ENCODE data around the gene KCTD10. TPM values are rescaled to one million over a fixed set of nuclear protein-coding genes. Genes with fewer than 3 reads are reported as not detected.

KCTD10 gene
- polyA plus RNA-seq, 1 donor (not counting 4 experiments of a cell fraction or from before 2014, with no cell fraction given): 107 TPM

GRCh38 chr12:109503611-109504010 lies 26.5 kb upstream of the KCTD10 start:
- no peak overlapping the region for H3K4me3 ChIP-seq (ENCODE audit: control insufficient read depth in 2 of 3, extremely low read depth in 1 of 3, insufficient read depth in 2 of 3, low read depth in 1 of 3, low read length in 3 of 3)
- no peak for DNase-seq (ENCODE audit: low read depth, low spot score)
- H2AFZ ChIP-seq (ENCODE audit: control insufficient read depth, low read length): no peak overlapping the region
- H3K27me3 ChIP-seq (ENCODE audit: control insufficient read depth, extremely low read depth, insufficient read depth, low read length): no peaks in the 10 kb centered on the region
- H3K4me1 ChIP-seq (ENCODE audit: control insufficient read depth, extremely low read depth, insufficient read depth, low read length): no peaks in the 10 kb centered on the region
- no peak for FAIRE-seq
- no peaks in the 10 kb centered on the region for H3K79me2 ChIP-seq (ENCODE audit: control insufficient read depth, insufficient read depth, low read length)
- no peaks in the 10 kb centered on the region for H3K9me1 ChIP-seq (ENCODE audit: control insufficient read depth, extremely low read depth, insufficient read depth, low read length)
- dilution Hi-C loops (cut with MboI; ENCODE audit: extremely low pct_ligation_motif_present, low sequenced_read_pairs): no loop called here
- no peaks in the 10 kb centered on the region for H4K20me1 ChIP-seq (ENCODE audit: control insufficient read depth, extremely low read depth, insufficient read depth, low read length)
- H3K9me3 ChIP-seq (ENCODE audit: control insufficient read depth, low read depth, low read length): no peaks in the 10 kb centered on the region
- H3K36me3 ChIP-seq (ENCODE audit: control insufficient read depth in 2 of 2, extremely low read depth in 1 of 2, insufficient read depth in 2 of 2, low read length in 2 of 2): peaks cover 32 to 34% of the 10 kb centered on the region in 2 experiments
- no peak overlapping the region for H3K9ac ChIP-seq (ENCODE audit: control insufficient read depth, extremely low read depth, insufficient read depth, low read length)
- TF ChIP-seq, protein P1, sequence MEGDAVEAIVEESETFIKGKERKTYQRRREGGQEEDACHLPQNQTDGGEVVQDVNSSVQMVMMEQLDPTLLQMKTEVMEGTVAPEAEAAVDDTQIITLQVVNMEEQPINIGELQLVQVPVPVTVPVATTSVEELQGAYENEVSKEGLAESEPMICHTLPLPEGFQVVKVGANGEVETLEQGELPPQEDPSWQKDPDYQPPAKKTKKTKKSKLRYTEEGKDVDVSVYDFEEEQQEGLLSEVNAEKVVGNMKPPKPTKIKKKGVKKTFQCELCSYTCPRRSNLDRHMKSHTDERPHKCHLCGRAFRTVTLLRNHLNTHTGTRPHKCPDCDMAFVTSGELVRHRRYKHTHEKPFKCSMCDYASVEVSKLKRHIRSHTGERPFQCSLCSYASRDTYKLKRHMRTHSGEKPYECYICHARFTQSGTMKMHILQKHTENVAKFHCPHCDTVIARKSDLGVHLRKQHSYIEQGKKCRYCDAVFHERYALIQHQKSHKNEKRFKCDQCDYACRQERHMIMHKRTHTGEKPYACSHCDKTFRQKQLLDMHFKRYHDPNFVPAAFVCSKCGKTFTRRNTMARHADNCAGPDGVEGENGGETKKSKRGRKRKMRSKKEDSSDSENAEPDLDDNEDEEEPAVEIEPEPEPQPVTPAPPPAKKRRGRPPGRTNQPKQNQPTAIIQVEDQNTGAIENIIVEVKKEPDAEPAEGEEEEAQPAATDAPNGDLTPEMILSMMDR (optimal IDR thresholded peaks at IDR 0.05 in 1 of 3, IDR thresholded peaks at IDR 0.05 in 1 of 3, conservative IDR thresholded peaks at IDR 0.05 in 1 of 3; ENCODE audit: extremely low read depth in 1 of 3, insufficient read depth in 2 of 3, low read length in 3 of 3): no peak
- TF ChIP-seq EZH2 (IDR thresholded peaks at IDR 0.05; ENCODE audit: low read length): no peak
- no peak overlapping the region for H3K4me2 ChIP-seq (ENCODE audit: control insufficient read depth, extremely low read depth, insufficient read depth, low read depth, low read length)
- no peak overlapping the region for H3K27ac ChIP-seq (ENCODE audit: control insufficient read depth, insufficient read depth, low read length)

GRCh38 chr12:109502332-109502731 lies 25.2 kb upstream of the KCTD10 start:
- TF ChIP-seq, protein P1 (optimal IDR thresholded peaks at IDR 0.05 in 1 of 3, IDR thresholded peaks at IDR 0.05 in 1 of 3, conservative IDR thresholded peaks at IDR 0.05 in 1 of 3; ENCODE audit: extremely low read depth in 1 of 3, insufficient read depth in 2 of 3, low read length in 3 of 3): no peak
- TF ChIP-seq EZH2 (IDR thresholded peaks at IDR 0.05; ENCODE audit: low read length): no peak
- H3K36me3 ChIP-seq (ENCODE audit: control insufficient read depth in 2 of 2, extremely low read depth in 1 of 2, insufficient read depth in 2 of 2, low read length in 2 of 2): peaks cover 30 to 37% of the 10 kb centered on the region in 2 experiments
- dilution Hi-C loops (cut with MboI; ENCODE audit: extremely low pct_ligation_motif_present, low sequenced_read_pairs): no loop called here

More at GRCh38 chr12:109502332-109502731, 25.2 kb upstream of the KCTD10 start:
- H3K27ac ChIP-seq (ENCODE audit: control insufficient read depth, insufficient read depth, low read length): no peak overlapping the region
- H3K79me2 ChIP-seq (ENCODE audit: control insufficient read depth, insufficient read depth, low read length): no peaks in the 10 kb centered on the region
- peaks cover 9% of the 10 kb centered on the region for H3K4me1 ChIP-seq (ENCODE audit: control insufficient read depth, extremely low read depth, insufficient read depth, low read length)
- no peaks in the 10 kb centered on the region for H3K27me3 ChIP-seq (ENCODE audit: control insufficient read depth, extremely low read depth, insufficient read depth, low read length)
- no peak overlapping the region for H3K9ac ChIP-seq (ENCODE audit: control insufficient read depth, extremely low read depth, insufficient read depth, low read length)
- H3K4me2 ChIP-seq (ENCODE audit: control insufficient read depth, extremely low read depth, insufficient read depth, low read depth, low read length): no peak overlapping the region
- no peak overlapping the region for H3K4me3 ChIP-seq (ENCODE audit: control insufficient read depth in 2 of 3, extremely low read depth in 1 of 3, insufficient read depth in 2 of 3, low read depth in 1 of 3, low read length in 3 of 3)
- DNase-seq (ENCODE audit: low read depth, low spot score): no peak
- no peaks in the 10 kb centered on the region for H3K9me1 ChIP-seq (ENCODE audit: control insufficient read depth, extremely low read depth, insufficient read depth, low read length)
- no peaks in the 10 kb centered on the region for H3K9me3 ChIP-seq (ENCODE audit: control insufficient read depth, low read depth, low read length)
- FAIRE-seq: no peak
- no peaks in the 10 kb centered on the region for H4K20me1 ChIP-seq (ENCODE audit: control insufficient read depth, extremely low read depth, insufficient read depth, low read length)
- H2AFZ ChIP-seq (ENCODE audit: control insufficient read depth, low read length): no peak overlapping the region
